HCT116 (cell line): ENCODE data around the gene PPHLN1. TPM values are rescaled to one million over a fixed set of nuclear protein-coding genes. Genes with fewer than 3 reads are reported as not detected.

Experiments
- ATAC-seq: fragments of 200-7000 bp; cut with Tn5 transposase; 2 replicates; pipeline ENCODE4 v1.9.1; 2020; ENCODE audit warnings: mild to moderate bottlenecking, moderate library complexity
- BruUV-seq: library from RNA; stranded (reverse); fragments of 400-500 nt; replicated peaks from 2 replicates; lab custom pipeline; 2021; lab: Mats Ljungman, UMichigan
- CTCF ChIA-PET: fragments of 300-600 bp; sonication (Branson Sonifier 250); formaldehyde crosslinking; loops from one replicate; lab custom pipeline; 2021; ENCODE audit warnings: antibody characterized with exemption; lab: Charles Lee
- POLR2A ChIA-PET: fragments of 300-600, 350-600 bp; sonication (Branson Sonifier 250); formaldehyde crosslinking; loops from one replicate; lab custom pipeline; 2021; ENCODE audit warnings: antibody characterized with exemption; lab: Charles Lee
- RAD21 ChIA-PET, 2 experiments: fragments of 300-600 bp; sonication (Branson Sonifier 250); formaldehyde crosslinking; loops; one replicate each; lab custom pipeline; 2023; ENCODE audit warnings: low total read pairs in 2 of 2; ENCODE audit not compliant: uncharacterized antibody in 2 of 2, unreplicated experiment in 2 of 2, low non-redundant PET in 1 of 2; lab: Charles Lee
- DNase-seq: peaks from one replicate; pipeline ENCODE4 v3.0.0-alpha.2; 2010; ENCODE audit warnings: low read depth, low spot score
- H2AFZ ChIP-seq: fragments of 200-600 bp; shearing (Covaris generic), sonication (generic); 2 replicates; pipeline ENCODE4 v1.6.1; 2017; ENCODE audit warnings: low read depth, mixed run types, mixed read lengths, antibody characterized with exemption, low read length; ENCODE audit not compliant: poor library complexity, severe bottlenecking
- H3K27ac ChIP-seq: 2 replicates; pipeline ENCODE4 v1.5.1; 2012; ENCODE audit warnings: low read depth, low read length
- H3K27me3 ChIP-seq: fragments of 200-600 bp; sonication (generic); 2 replicates; pipeline ENCODE4 v1.6.1; 2016; ENCODE audit warnings: mixed run types, low read length, mixed read lengths; ENCODE audit not compliant: insufficient read depth
- H3K36me3 ChIP-seq, 2 experiments: fragments of 200-500 bp in 1 of 2; fragments of 200-600 bp in 1 of 2; sonication (Bioruptor generic) in 1 of 2; sonication (generic) in 1 of 2; 2 replicates each; pipeline versions ENCODE4 v1.5.1 to v1.6.1; 2014 to 2016; ENCODE audit warnings: low read length in 2 of 2, inconsistent platforms in 1 of 2, mixed read lengths in 1 of 2, mixed run types in 1 of 2; ENCODE audit not compliant: insufficient read depth in 2 of 2, control insufficient read depth in 1 of 2
- H3K4me1 ChIP-seq, 2 experiments: fragments of 200-600 bp in 1 of 2; sonication (generic) in 1 of 2; 2 replicates each; pipeline versions ENCODE4 v1.5.1 to v1.6.1; 2012 to 2017; ENCODE audit warnings: low read length in 2 of 2, inconsistent platforms in 1 of 2, mild to moderate bottlenecking in 1 of 2, mixed read lengths in 1 of 2, mixed run types in 1 of 2, moderate library complexity in 1 of 2; ENCODE audit not compliant: insufficient read depth in 2 of 2, control insufficient read depth in 1 of 2
- H3K4me2 ChIP-seq: fragments of 200-600 bp; sonication (generic); 2 replicates; pipeline ENCODE4 v1.6.1; 2017; ENCODE audit warnings: mixed run types, low read length, mixed read lengths
- H3K4me3 ChIP-seq, 2 experiments: fragments of 200-600 bp in 1 of 2; sonication (generic) in 1 of 2; replicated peaks in 1 of 2; 2 replicates each; pipeline ENCODE4 v1.5.1; 2011 to 2016; ENCODE audit warnings: low read length in 2 of 2, control low read depth in 1 of 2, low read depth in 1 of 2, mild to moderate bottlenecking in 1 of 2, mixed read lengths in 1 of 2, mixed run types in 1 of 2
- H3K79me2 ChIP-seq: fragments of 200-600 bp; sonication (generic); 2 replicates; pipeline ENCODE4 v1.6.1; 2017; ENCODE audit warnings: mild to moderate bottlenecking, mixed run types, low read length, moderate library complexity, mixed read lengths; ENCODE audit not compliant: insufficient read depth
- H3K9ac ChIP-seq: fragments of 200-600 bp; sonication (generic); 2 replicates; pipeline ENCODE4 v1.6.1; 2016; ENCODE audit warnings: low read length, mixed read lengths
- H3K9me2 ChIP-seq: fragments of 200-600 bp; sonication (generic), shearing (Covaris generic); 2 replicates; pipeline ENCODE4 v1.6.1; 2017; ENCODE audit warnings: mixed run types, mild to moderate bottlenecking, moderate library complexity; ENCODE audit not compliant: insufficient read depth
- H3K9me3 ChIP-seq, 2 experiments: fragments of 200-500 bp in 1 of 2; fragments of 200-600 bp in 1 of 2; sonication (Bioruptor generic) in 1 of 2; sonication (generic) in 1 of 2; 2 replicates each; pipeline ENCODE4 v1.6.1; 2014 to 2017; ENCODE audit warnings: low read length in 2 of 2, mixed read lengths in 2 of 2, inconsistent platforms in 1 of 2, low read depth in 1 of 2, mild to moderate bottlenecking in 1 of 2, mixed run types in 1 of 2, moderate library complexity in 1 of 2; ENCODE audit not compliant: control insufficient read depth in 1 of 2, insufficient read depth in 1 of 2
- H4K20me1 ChIP-seq: fragments of 200-600 bp; sonication (generic), shearing (Covaris generic); 2 replicates; pipeline ENCODE4 v1.6.1; 2017; ENCODE audit warnings: mixed run types, mild to moderate bottlenecking, moderate library complexity; ENCODE audit not compliant: insufficient read depth
- CBX3 ChIP-seq: IDR thresholded peaks from 2 replicates; pipeline ENCODE4 v1.6.1; 2012; ENCODE audit warnings: low read depth
- CEBPB ChIP-seq: IDR thresholded peaks from 2 replicates; pipeline ENCODE4 v1.6.1; 2012; ENCODE audit warnings: low read depth
- EGR1 ChIP-seq: IDR thresholded peaks from 2 replicates; pipeline ENCODE4 v1.6.1; 2012; ENCODE audit warnings: low read depth
- ELF1 ChIP-seq: IDR thresholded peaks from 2 replicates; pipeline ENCODE4 v1.6.1; 2012; ENCODE audit warnings: low read depth, borderline replicate concordance
- EZH2 ChIP-seq: fragments of 200-600 bp; sonication (generic); IDR thresholded peaks from 2 replicates; pipeline ENCODE4 v1.6.1; 2017; ENCODE audit warnings: antibody characterized with exemption, mixed run types
- EZH2phosphoT487 ChIP-seq: fragments of 200-600 bp; IDR thresholded peaks from 2 replicates; pipeline ENCODE4 v1.6.1; 2018; ENCODE audit warnings: antibody characterized with exemption, borderline replicate concordance
- JUND ChIP-seq: IDR thresholded peaks from 2 replicates; pipeline ENCODE4 v1.6.1; 2012
- POLR2A ChIP-seq: IDR thresholded peaks from 2 replicates; pipeline ENCODE4 v1.7.0; 2011; ENCODE audit warnings: borderline replicate concordance; ENCODE audit not compliant: insufficient read depth, insufficient read length; ENCODE audit errors: extremely low read depth
- POLR2AphosphoS5 ChIP-seq: IDR thresholded peaks from 2 replicates; pipeline ENCODE4 v1.6.1; 2011; ENCODE audit warnings: mild to moderate bottlenecking, low read depth, low read length, moderate library complexity
- SIN3A ChIP-seq: IDR thresholded peaks from 2 replicates; pipeline ENCODE4 v1.6.1; 2012; ENCODE audit warnings: low read depth
- SP1 ChIP-seq: IDR thresholded peaks from 2 replicates; pipeline ENCODE4 v1.6.1; 2012; ENCODE audit warnings: low read depth
- SRF ChIP-seq: IDR thresholded peaks from 2 replicates; pipeline ENCODE4 v1.6.1; 2012; ENCODE audit warnings: low read depth
- YY1 ChIP-seq: IDR thresholded peaks from 2 replicates; pipeline ENCODE4 v1.6.1; 2011; ENCODE audit warnings: low read length, low read depth, moderate library complexity, mild to moderate bottlenecking; ENCODE audit not compliant: insufficient replicate concordance; ENCODE audit errors: extremely low read depth
- ZFX ChIP-seq: fragments of 450-650 bp; IDR thresholded peaks from 2 replicates; pipeline ENCODE4 v1.6.1; 2017
- ZNF274 ChIP-seq: fragments of 200-500 bp; sonication (Bioruptor generic); IDR thresholded peaks from 2 replicates; pipeline ENCODE4 v1.6.1; 2014; ENCODE audit warnings: mild to moderate bottlenecking, low read depth, low read length, inconsistent platforms
- intact Hi-C: fragments of 100-400 bp; cut with micrococcal nuclease; formaldehyde crosslinking; loops from 2 replicates; pipeline ENCODE4 v1.10.0; 2022
- total RNA-seq: library from RNA; stranded (reverse); gene quantifications from one replicate; pipeline ENCODE4 v1.2.1, GENCODE V29; 2021; ENCODE audit not compliant: unreplicated experiment
- TF ChIP-seq, protein P1 (sequence below): IDR thresholded peaks from 2 replicates; pipeline ENCODE4 v1.6.1; 2012
- TF ChIP-seq, protein P2 (sequence below), 3 experiments: fragments of 200-600 bp in 1 of 3; sonication (generic) in 1 of 3; IDR thresholded peaks in 2 of 3; conservative IDR thresholded peaks in 1 of 3; 2 replicates each; pipeline ENCODE4 v1.5.1; 2012 to 2017; ENCODE audit warnings: low read depth in 2 of 3, low read length in 2 of 3, antibody characterized with exemption in 1 of 3, borderline replicate concordance in 1 of 3, control low read depth in 1 of 3, mild to moderate bottlenecking in 1 of 3, mixed read lengths in 1 of 3, mixed run types in 1 of 3, moderate library complexity in 1 of 3; ENCODE audit not compliant: insufficient read depth in 1 of 3
- TF ChIP-seq, protein P3 (sequence below): IDR thresholded peaks from 2 replicates; pipeline ENCODE4 v1.6.1; 2011; ENCODE audit warnings: mild to moderate bottlenecking, low read length, moderate library complexity; ENCODE audit not compliant: insufficient replicate concordance; ENCODE audit errors: extremely low read depth
- TF ChIP-seq, protein P4 (sequence below): IDR thresholded peaks from 2 replicates; pipeline ENCODE4 v1.6.1; 2012

PPHLN1 gene
- total RNA-seq, 1 experiment from 2014 or later = 57.4 TPM

DNA sequence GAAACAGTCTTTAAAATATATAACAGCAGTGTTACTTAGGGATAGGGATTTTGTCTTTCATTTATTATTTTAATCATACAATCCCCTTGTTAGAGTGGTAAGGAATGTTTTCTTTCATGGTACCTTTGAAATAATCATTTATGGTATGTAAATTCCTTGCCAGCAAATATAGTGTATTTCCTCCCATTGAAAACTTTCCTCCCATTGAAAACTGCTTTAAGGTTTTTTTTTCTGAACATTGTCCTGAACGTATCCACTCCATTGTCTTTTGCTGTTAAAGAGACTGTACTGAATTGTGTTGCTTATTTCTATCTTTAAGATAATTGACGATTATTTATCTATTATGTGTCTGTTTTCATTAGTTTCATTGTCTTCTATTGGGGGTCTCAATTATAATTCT, 83.5 kb downstream of the PPHLN1 start:
- no peak overlapping the region for H3K9ac ChIP-seq
- no peak overlapping the region for H3K4me3 ChIP-seq
- TF ChIP-seq, protein P1, sequence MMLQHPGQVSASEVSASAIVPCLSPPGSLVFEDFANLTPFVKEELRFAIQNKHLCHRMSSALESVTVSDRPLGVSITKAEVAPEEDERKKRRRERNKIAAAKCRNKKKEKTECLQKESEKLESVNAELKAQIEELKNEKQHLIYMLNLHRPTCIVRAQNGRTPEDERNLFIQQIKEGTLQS = no peak
- TF ChIP-seq EZH2phosphoT487 (no peak), SIN3A (no peak), JUND (no peak), YY1 (no peak), EGR1 (no peak), POLR2A (no peak), CEBPB (no peak), SP1 (no peak), ZFX (no peak), CBX3 (no peak), ZNF274 (no peak), EZH2 (no peak), SRF (no peak), ELF1 (no peak), POLR2AphosphoS5 (no peak)
- TF ChIP-seq, protein P2, sequence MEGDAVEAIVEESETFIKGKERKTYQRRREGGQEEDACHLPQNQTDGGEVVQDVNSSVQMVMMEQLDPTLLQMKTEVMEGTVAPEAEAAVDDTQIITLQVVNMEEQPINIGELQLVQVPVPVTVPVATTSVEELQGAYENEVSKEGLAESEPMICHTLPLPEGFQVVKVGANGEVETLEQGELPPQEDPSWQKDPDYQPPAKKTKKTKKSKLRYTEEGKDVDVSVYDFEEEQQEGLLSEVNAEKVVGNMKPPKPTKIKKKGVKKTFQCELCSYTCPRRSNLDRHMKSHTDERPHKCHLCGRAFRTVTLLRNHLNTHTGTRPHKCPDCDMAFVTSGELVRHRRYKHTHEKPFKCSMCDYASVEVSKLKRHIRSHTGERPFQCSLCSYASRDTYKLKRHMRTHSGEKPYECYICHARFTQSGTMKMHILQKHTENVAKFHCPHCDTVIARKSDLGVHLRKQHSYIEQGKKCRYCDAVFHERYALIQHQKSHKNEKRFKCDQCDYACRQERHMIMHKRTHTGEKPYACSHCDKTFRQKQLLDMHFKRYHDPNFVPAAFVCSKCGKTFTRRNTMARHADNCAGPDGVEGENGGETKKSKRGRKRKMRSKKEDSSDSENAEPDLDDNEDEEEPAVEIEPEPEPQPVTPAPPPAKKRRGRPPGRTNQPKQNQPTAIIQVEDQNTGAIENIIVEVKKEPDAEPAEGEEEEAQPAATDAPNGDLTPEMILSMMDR (IDR thresholded peaks at IDR 0.05 in 2 of 3, conservative IDR thresholded peaks at IDR 0.05 in 1 of 3; ENCODE audit: borderline replicate concordance in 1 of 3, insufficient read depth in 1 of 3, low read depth in 2 of 3, low read length in 2 of 3) = no peak
- TF ChIP-seq, protein P3, sequence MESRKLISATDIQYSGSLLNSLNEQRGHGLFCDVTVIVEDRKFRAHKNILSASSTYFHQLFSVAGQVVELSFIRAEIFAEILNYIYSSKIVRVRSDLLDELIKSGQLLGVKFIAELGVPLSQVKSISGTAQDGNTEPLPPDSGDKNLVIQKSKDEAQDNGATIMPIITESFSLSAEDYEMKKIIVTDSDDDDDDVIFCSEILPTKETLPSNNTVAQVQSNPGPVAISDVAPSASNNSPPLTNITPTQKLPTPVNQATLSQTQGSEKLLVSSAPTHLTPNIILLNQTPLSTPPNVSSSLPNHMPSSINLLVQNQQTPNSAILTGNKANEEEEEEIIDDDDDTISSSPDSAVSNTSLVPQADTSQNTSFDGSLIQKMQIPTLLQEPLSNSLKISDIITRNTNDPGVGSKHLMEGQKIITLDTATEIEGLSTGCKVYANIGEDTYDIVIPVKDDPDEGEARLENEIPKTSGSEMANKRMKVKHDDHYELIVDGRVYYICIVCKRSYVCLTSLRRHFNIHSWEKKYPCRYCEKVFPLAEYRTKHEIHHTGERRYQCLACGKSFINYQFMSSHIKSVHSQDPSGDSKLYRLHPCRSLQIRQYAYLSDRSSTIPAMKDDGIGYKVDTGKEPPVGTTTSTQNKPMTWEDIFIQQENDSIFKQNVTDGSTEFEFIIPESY = no peak
- TF ChIP-seq, protein P4, sequence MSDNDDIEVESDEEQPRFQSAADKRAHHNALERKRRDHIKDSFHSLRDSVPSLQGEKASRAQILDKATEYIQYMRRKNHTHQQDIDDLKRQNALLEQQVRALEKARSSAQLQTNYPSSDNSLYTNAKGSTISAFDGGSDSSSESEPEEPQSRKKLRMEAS = no peak
- no peaks in the 10 kb centered on the region; a peak in 3 of 4 replicates for H3K4me1 ChIP-seq
- H2AFZ ChIP-seq = no peak overlapping the region
- no peaks in the 10 kb centered on the region for H3K36me3 ChIP-seq
- no peaks in the 10 kb centered on the region for H3K79me2 ChIP-seq
- no peak overlapping the region for H3K4me2 ChIP-seq
- H3K27ac ChIP-seq = no peak overlapping the region
- H3K9me2 ChIP-seq = no peaks in the 10 kb centered on the region
- POLR2A ChIA-PET = no interaction called here
- BruUV-seq = no TSS peak
- CTCF ChIA-PET = no interaction called here
- H4K20me1 ChIP-seq = no peaks in the 10 kb centered on the region
- intact Hi-C loops = no loop called here
- DNase-seq (no peak), ATAC-seq (no peak)
- H3K9me3 ChIP-seq = no peaks in the 10 kb centered on the region
- no peaks in the 10 kb centered on the region for H3K27me3 ChIP-seq
- RAD21 ChIA-PET = no interaction called here
